Glomerular visceral epithelial cell (primary cell): Measurements from ENCODE around the gene MT1G.
A peak's percentile ranks its signal among the peaks of the same experiment; 100 is the strongest.
"Not testable (repeated sequence)": the region's sequence is repeated elsewhere in the genome, so short reads cannot be mapped to it uniquely, and the experiment has no call there.

Experiments used
- DNase-seq: peaks from one replicate; pipeline ENCODE4 v3.0.0-alpha.2; 2016; ENCODE audit errors: extremely low spot score

MT1G gene

DNA sequence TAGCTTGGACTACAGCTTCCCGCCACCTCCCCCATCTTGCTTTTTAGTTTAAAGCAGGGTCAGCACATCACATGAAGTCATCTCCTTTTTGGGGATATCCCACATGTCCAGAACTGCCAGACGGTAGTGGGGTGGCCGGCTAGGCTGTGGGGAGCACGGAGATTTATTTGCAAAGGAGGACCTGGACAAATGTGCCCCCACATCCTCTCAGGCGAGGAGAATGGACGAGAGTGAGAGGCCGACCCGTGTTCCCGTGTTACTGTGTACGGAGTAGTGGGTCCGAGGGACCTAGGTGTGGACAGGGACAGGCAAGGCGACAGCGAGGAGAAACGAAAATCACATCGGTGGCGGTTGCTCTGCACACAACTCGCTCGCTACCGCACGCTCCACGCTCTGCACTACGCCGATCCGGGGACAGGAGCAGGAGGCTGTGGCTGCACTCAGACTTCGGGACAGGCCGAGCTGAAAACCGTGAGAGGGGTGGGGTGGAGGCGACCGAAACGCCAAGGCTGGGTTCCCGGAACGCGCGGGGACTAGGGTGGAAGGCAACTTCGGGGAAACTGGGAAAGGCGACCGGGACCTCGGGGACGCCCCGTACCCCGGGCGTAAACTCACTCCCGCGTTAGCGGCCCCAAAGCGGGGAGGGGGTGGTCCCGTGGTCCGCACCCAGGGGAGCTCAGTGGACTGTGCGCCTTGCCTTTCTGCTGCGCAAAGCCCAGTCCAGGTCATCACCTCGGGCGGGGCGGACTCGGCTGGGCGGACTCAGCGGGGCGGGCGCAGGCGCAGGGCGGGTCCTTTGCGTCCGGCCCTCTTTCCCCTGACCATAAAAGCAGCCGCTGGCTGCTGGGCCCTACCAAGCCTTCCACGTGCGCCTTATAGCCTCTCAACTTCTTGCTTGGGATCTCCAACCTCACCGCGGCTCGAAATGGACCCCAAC, 29.8 kb downstream of the MT1G start, which contains the start of gene MT1A:
TSS of gene MT1A (plus strand) at position 853 of the 937 bp plus-strand sequence. CDS start at position 926, 73 bp downstream.
- no peak for DNase-seq

GRCh38 chr16:56636616-56637413, 31.1 kb downstream of the MT1G start:
- DNase-seq = no peak

DNA sequence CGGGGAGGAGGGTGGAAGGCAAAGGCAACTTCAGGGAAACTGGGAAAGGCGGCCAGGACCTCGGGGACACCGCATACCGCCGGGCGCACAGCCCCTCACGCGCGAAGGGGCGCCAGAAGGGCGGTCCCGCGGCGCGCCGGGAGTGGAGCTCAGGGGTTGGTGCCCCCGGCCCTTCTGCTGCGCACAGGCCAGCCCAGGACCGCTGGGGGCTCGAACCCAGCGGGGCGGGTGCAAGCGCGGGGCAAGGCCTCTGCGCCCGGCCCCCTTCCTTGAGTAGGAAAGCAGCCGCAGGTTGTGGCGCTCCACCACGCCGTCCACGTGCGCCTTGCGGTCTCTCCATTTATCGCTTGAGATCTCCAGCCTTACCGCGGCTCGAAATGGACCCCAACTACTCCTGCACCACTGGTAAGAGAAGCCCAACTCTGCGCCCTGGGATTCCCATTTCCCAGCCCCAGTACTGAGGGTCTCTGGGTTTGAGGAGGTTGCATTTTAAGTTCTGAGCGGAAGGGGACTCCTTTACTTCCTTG, 32.4 kb downstream of the MT1G start:
- no peak for DNase-seq

- no peak for DNase-seq
These were observed 33.0 kb downstream of the MT1G start for GRCh38 chr16:56634715-56635440.

DNA sequence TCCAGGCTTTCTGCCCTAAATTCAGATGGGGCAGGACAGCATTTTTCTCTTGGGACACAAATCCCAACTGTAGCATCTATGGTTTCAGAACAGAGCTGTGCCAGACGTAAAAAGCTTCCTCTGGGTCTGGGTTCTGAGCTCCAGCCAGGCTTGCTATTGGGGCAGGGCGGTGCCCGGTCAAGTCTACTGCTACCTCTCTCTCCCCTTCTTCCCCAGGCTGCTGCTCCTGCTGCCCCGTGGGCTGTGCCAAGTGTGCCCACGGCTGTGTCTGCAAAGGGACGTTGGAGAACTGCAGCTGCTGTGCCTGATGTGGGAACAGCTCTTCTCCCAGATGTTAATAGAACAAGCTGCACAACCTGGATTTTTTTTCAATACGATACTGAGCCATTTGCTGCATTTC, 34.3 kb downstream of the MT1G start:
- DNase-seq = no peak

DNA sequence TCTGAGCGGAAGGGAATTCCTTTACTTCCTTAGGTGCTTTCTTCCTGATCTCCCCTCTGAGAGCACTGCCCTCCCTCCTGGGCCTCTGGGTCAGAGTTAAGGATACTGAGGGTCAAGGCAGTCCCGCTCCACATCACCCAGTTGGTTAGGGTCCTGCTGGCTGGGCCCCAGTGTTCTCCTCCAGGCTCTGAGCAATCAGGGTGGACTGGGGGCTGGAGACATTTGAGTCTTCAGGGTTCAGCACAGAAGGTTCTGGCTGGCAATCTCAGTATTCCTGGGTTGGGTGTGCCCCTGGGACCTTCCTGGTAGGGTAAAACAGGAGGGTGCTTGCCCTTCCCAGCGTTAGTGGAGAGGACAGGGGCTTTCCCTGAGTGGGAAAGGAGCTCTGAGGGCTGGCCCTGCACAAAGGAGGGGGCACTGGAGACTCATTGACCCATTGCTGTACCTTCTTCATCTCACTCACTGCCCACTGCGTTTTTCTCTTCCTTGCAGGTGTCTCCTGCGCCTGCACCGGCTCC, 35.0 kb downstream of the MT1G start:
- DNase-seq = no peak

DNA sequence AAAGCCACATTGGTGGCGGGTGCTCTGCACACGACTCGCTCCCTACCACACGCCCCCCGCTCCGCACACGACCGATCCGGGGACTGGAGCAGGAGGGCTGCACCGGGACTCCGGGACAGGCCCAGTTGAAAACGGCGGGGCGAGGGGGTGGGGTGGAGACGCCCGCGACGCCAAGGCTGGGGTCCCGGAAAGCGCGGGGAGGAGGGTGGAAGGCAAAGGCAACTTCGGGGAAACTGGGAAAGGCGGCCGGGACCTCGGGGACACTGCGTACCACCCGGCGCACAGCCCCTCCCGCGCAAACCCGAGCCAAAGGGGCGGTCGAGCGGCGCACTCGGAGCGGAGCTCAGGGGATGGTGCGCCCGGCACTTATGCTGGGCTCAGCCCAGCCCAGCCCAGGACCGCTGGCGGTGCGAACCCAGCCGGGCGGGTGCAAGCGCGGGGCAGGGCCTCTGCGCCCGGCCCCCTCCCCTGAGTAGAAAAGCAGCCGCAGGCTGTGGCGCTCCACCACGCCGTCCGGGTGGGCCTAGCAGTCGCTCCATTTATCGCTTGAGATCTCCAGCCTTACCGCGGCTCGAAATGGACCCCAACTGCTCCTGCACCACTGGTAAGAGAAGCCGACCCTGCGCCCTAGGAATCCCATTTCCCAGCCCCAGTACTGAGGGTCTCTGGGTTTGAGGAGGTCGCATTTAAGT, 35.6 kb downstream of the MT1G start, which contains the start of gene MT1M:
TSS of gene MT1M (plus strand) at position 504 of the 692 bp plus-strand sequence. CDS start at position 577, 73 bp downstream.
- DNase-seq = no peak

DNA sequence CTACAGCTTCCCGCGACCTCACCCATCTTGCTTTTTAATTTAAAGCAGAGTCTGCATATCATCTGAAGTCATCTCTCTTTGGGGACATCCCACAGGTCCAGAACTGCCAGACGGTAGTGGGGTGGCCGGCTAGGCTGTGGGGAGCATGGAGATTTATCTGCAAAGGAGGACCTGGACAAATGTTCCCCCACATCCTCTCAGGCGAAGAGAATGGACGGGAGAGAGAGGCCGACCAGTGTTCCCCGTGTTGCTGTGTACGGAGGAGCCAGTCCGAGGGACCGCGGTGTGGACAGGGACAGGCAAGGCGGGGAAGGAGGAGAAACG, 36.1 kb downstream of the MT1G start:
- DNase-seq = no peak

- no peak for DNase-seq
These were observed 36.7 kb downstream of the MT1G start for GRCh38 chr16:56631197-56631596.

DNA sequence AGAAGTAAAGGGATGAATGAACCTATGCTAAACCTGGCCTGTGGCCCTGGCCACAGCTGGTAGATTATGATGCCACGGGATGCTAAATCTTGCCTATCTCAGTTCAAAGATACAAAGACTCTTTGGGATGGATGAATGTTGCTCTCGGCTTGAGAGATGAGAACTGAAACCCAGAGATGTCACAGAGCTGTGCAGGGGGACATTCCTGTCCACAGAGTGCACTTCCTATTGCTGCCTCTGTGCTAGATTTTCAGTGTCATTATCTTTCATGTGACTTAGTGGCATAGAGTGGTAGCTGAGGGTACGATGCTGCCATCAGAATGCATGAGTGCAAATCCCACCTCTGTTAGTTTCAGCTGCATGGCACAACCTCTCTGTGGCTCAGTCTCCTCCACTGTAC, 37.7 kb downstream of the MT1G start:
- no peak for DNase-seq

GRCh38 chr16:56629531-56629930, 38.3 kb downstream of the MT1G start:
- DNase-seq = no peak

DNA sequence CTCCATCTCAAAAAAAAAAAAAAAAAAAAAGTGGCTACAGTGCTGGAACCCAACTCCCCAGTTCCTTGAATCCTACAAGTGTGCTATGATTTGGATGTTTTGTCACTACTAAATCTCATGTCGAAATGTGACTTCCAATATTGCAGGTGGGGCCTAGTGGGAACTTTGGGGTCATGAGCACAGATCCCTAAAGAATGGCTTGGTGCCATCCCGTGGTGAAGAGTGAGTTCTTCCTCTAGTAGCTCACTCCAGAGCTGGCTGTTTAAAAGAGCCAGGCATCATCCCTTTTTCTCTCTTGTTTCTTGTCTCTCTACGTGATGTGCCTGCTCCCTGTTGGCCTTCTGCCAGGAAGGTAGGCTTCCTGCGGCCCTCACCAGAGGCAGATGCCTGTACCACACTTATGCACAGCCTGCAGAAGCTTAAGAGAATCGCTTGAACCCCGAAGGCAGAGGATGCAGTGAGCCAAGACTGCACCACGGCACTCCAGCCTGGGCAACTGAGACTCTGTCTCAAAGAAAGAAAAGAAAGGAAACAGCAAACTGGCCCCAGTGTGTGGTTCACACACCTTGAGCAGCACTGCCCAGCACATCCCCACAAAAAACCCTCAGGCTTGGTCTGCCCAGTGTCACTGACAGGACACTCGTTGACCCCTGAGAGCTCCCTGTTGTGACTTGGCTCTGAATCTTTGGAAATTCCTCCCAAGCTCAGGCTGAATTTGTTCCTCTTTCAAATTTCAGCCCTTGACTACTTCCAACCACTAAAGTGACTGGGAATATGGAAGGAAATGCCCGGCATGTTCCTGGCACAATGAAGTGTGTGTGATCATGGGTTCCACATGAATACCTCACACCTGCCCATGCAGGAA, 39.1 kb downstream of the MT1G start:
- DNase-seq = peak; percentile 12

DNA sequence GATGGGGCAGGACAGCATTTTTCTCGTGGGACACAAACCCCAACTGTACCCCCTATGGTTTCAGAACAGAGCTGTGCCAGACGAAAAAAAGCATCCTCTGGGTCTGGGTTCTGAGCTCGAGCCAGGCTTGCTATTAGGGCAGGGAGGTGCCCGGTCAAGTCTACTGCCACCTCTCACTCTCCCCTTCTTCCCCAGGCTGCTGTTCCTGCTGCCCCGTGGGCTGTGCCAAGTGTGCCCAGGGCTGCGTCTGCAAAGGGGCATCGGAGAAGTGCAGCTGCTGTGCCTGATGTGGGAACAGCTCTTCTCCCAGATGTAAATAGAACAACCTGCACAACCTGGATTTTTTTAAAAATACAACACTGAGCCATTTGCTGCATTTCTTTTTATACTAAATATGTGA, 41.2 kb downstream of the MT1G start:
- DNase-seq = peak; percentile 5

GRCh38 chr16:56625943-56626654, 41.8 kb downstream of the MT1G start:
- no peak for DNase-seq

DNA sequence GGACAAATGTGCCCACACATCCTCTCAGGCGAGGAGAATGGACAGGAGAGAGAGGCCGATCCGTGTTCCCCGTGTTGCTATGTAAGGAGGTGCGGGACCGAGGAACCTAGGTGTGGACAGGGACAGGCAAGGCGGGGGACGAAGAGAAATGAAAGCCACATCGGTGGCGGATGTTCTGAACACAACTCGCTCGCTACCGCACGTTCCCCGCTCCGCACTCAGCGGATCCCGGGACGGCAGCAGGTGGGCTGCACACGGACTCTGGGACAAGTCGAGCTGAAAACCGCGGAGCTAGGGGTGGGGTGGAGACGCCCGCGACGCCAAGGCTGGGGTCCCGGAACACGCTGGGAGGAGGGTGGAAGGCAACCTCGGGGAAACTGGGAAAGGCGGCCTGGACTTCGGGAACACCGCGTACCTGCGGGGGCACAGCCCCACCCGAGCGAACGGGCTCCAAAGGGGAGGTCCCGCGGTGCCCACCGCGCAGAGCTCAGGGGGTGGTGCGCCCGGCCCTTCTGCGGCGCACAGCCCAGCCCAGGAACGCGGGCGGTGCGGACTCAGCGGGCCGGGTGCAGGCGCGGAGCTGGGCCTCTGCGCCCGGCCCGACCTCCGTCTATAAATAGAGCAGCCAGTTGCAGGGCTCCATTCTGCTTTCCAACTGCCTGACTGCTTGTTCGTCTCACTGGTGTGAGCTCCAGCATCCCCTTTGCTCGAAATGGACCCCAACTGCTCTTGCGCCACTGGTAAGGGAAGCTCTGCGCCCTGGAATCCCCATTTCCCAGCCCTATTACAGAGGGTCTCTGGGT, 42.5 kb downstream of the MT1G start, which contains the start of gene MT1E:
TSS of gene MT1E (plus strand) at position 642 of the 803 bp plus-strand sequence. CDS start at position 713, 71 bp downstream.
- DNase-seq = peak; percentile 83

- DNase-seq = no peak
These were observed 44.2 kb downstream of the MT1G start for GRCh38 chr16:56623637-56624036.

DNA sequence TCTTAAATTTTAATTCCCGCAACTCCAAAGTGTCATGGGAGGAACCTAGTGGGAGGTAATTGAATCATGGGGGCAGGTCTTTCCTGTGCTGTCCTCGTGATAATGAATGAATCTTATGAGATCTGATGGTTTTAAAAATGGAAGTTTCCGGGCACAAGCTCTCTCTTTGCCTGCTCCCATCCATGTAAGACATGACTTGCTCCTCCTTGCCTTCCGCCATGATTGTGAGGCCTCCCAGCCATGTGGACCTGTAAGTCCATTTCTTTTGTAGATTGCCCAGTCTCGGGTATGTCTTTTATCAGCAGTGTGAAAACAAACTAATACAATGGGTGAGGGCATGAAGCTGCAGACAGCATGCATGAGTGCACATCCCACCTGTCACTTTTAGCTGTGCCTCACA, 44.7 kb downstream of the MT1G start:
- DNase-seq = not testable (repeated sequence)
